ENCODE data around the gene SPTSSA. TPM values are rescaled to one million over a fixed set of nuclear protein-coding genes. Genes with fewer than 3 reads are reported as not detected.
A peak's percentile ranks its signal among the peaks of the same experiment; 100 is the strongest.

The SPTSSA gene
- total RNA-seq, 2 donors from 2014 or later: 28.5 to 37.8 TPM

- no peak for DNase-seq
- Histone ChIP-seq H3K27me3 (ENCODE audit: control insufficient read depth, insufficient read depth, low read length, poor library complexity, severe bottlenecking) (no peaks in the 10 kb centered on the region), H3K9ac (ENCODE audit: extremely low read depth, low read length, poor library complexity, severe bottlenecking) (no peak overlapping the region), H3K9me3 (ENCODE audit: control insufficient read depth, low read length) (peaks cover 6% of the 10 kb centered on the region), H3K4me1 (ENCODE audit: control insufficient read depth, insufficient read depth, low read length) (no peaks in the 10 kb centered on the region), H3K27ac (ENCODE audit: low read depth, low read length) (no peak overlapping the region), H3K4me3 (ENCODE audit: low read length) (no peak overlapping the region), H3K36me3 (ENCODE audit: control insufficient read depth, insufficient read depth, low read length) (peaks cover 43% of the 10 kb centered on the region)
- Mint-ChIP-seq H3K36me3 (ENCODE audit: low read depth) (peaks cover 52% of the 10 kb centered on the region), H3K27me3 (ENCODE audit: insufficient read depth) (no peaks in the 10 kb centered on the region), H3K27ac (no peak overlapping the region), H3K4me3 (no peak overlapping the region), H3K4me1 (no peaks in the 10 kb centered on the region), H3K9me3 (no peaks in the 10 kb centered on the region)
- no peak for TF ChIP-seq CTCF (conservative IDR thresholded peaks at IDR 0.05)
Measured at GRCh38 chr14:34450542-34450915, 11.5 kb downstream of the SPTSSA start.

DNA sequence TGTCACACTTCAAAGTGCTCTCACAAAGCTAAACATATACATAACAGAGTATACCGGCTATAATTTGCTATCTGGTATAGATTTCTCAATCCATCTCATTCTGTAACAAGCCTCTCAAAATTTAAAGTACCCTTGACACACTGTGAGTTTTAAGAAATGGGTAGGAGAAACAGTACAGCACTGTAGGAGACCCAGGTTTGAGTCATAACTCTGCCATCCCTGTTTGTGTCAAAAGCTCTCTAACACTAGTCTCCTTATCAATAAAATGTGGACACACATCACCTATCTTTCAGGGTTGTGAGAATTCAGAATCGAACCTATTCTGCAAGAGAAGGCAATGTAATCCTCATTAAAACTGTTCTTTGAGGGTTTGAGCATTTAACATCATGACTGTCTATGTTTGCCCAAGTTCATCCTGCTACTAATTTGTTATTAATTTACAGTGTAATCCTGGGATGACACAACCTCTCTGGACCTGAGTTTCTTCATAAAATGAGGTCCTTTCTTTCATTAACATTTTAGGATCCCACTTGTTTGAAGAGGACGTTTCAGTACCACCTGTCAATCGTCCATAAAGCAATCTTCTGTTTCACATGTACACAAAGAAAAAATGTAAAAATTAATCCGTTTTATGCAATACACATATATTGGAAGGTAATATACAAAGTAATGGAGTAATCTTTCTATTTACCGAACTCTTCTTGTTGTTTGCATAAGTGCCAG is 12.1 kb downstream of the SPTSSA start:
- peaks cover 47% of the 10 kb centered on the region for H3K36me3 Mint-ChIP-seq (ENCODE audit: low read depth)
- no peaks in the 10 kb centered on the region for H3K4me1 Mint-ChIP-seq
- H3K9me3 ChIP-seq (ENCODE audit: control insufficient read depth, low read length): peaks cover 9% of the 10 kb centered on the region
- H3K27me3 ChIP-seq (ENCODE audit: control insufficient read depth, insufficient read depth, low read length, poor library complexity, severe bottlenecking): no peaks in the 10 kb centered on the region
- no peaks in the 10 kb centered on the region for H3K4me1 ChIP-seq (ENCODE audit: control insufficient read depth, insufficient read depth, low read length)
- no peak overlapping the region for H3K27ac Mint-ChIP-seq
- H3K36me3 ChIP-seq (ENCODE audit: control insufficient read depth, insufficient read depth, low read length): peaks cover 41% of the 10 kb centered on the region
- H3K27ac ChIP-seq (ENCODE audit: low read depth, low read length): no peak overlapping the region
- H3K4me3 ChIP-seq (ENCODE audit: low read length): no peak overlapping the region
- no peak overlapping the region for H3K9ac ChIP-seq (ENCODE audit: extremely low read depth, low read length, poor library complexity, severe bottlenecking)
- no peaks in the 10 kb centered on the region for H3K27me3 Mint-ChIP-seq (ENCODE audit: insufficient read depth)
- no peak for TF ChIP-seq CTCF (conservative IDR thresholded peaks at IDR 0.05)
- no peaks in the 10 kb centered on the region for H3K9me3 Mint-ChIP-seq
- WGBS, 2 experiments (ENCODE audit: insufficient coverage in 1 of 2, insufficient read length in 1 of 2): 90% methylated on average over 2 to 5 of the region's 6 CpGs
- DNase-seq: no peak
- no peak overlapping the region for H3K4me3 Mint-ChIP-seq

DNA sequence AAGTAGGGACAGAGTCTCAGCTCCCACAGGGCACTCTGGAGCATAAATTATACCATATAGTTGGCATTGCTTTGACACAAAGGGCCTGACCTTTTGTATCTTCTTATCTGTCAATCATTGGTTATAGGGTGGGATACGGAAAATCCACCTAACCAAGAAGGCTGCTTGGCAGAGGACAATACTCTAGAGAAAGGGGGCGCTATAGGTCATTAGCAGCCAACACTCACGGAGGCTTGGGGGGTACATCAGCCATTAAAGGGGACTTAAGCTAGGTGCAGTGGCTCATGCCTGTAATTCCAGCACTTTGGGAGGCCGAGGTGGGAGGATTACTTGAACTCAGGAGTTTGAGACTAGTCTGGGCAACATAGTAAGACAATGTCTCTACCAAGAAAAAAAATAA is 22.9 kb downstream of the SPTSSA start:
- TF ChIP-seq CTCF (conservative IDR thresholded peaks at IDR 0.05): peak; percentile 56
- peaks cover 13% of the 10 kb centered on the region for H3K4me1 Mint-ChIP-seq
- Histone ChIP-seq H3K9ac (ENCODE audit: extremely low read depth, low read length, poor library complexity, severe bottlenecking) (no peak overlapping the region), H3K36me3 (ENCODE audit: control insufficient read depth, insufficient read depth, low read length) (peaks cover 16% of the 10 kb centered on the region), H3K27ac (ENCODE audit: low read depth, low read length) (no peak overlapping the region), H3K4me3 (ENCODE audit: low read length) (no peak overlapping the region), H3K4me1 (ENCODE audit: control insufficient read depth, insufficient read depth, low read length) (no peaks in the 10 kb centered on the region), H3K9me3 (ENCODE audit: control insufficient read depth, low read length) (peaks cover 6% of the 10 kb centered on the region), H3K27me3 (ENCODE audit: control insufficient read depth, insufficient read depth, low read length, poor library complexity, severe bottlenecking) (no peaks in the 10 kb centered on the region)
- DNase-seq: no peak
- no peak overlapping the region for H3K4me3 Mint-ChIP-seq
- H3K27ac Mint-ChIP-seq: no peak overlapping the region
- peaks cover 2% of the 10 kb centered on the region for H3K9me3 Mint-ChIP-seq
- no peaks in the 10 kb centered on the region for H3K27me3 Mint-ChIP-seq (ENCODE audit: insufficient read depth)
- H3K36me3 Mint-ChIP-seq (ENCODE audit: low read depth): peaks cover 17% of the 10 kb centered on the region
- WGBS, 2 experiments (ENCODE audit: insufficient coverage in 1 of 2, insufficient read length in 1 of 2): 91 to 100% methylated on average over 3 to 4 of the region's 4 CpGs
